Liver (tissue), 9 donors: Measurements from ENCODE around the gene TYSND1. TPM values are rescaled to one million over a fixed set of nuclear protein-coding genes. Genes with fewer than 3 reads are reported as not detected.

Source experiments
- DNase-seq: peaks from one replicate; pipeline ENCODE4 v3.0.0-alpha.2; 2017; ENCODE audit warnings: low spot score
- H3K27ac ChIP-seq, 2 donors: one replicate each; pipeline ENCODE4 v1.7.0; 2013; ENCODE audit warnings: inconsistent platforms in 2 of 2, low read length in 2 of 2, control low read depth in 1 of 2, low read depth in 1 of 2, mild to moderate bottlenecking in 1 of 2
- H3K27me3 ChIP-seq, 4 donors: one replicate each; pipeline versions ENCODE4 v1.6.1 to v1.7.0; 2013; ENCODE audit warnings: low read length in 3 of 4, inconsistent platforms in 1 of 4, mild to moderate bottlenecking in 1 of 4, moderate library complexity in 1 of 4; ENCODE audit not compliant: control insufficient read depth in 4 of 4, insufficient read depth in 4 of 4
- H3K36me3 ChIP-seq, 4 donors: one replicate each; pipeline versions ENCODE4 v1.6.1 to v1.7.0; 2013; ENCODE audit warnings: low read length in 3 of 4, mild to moderate bottlenecking in 3 of 4, low read depth in 1 of 4, moderate library complexity in 1 of 4; ENCODE audit not compliant: control insufficient read depth in 4 of 4, insufficient read depth in 3 of 4
- H3K4me1 ChIP-seq, 4 donors: one replicate each; pipeline versions ENCODE4 v1.6.1 to v1.7.0; 2013; ENCODE audit warnings: low read length in 3 of 4, mild to moderate bottlenecking in 3 of 4, moderate library complexity in 1 of 4; ENCODE audit not compliant: control insufficient read depth in 4 of 4, insufficient read depth in 4 of 4
- H3K4me3 ChIP-seq, 3 donors: one replicate each; pipeline versions ENCODE4 v1.6.1 to v1.7.0; 2013; ENCODE audit warnings: low read length in 3 of 3, control low read depth in 1 of 3, low read depth in 1 of 3, mild to moderate bottlenecking in 1 of 3
- H3K9ac ChIP-seq, 2 donors: one replicate each; pipeline ENCODE4 v1.7.0; 2013; ENCODE audit warnings: low read length in 2 of 2, mild to moderate bottlenecking in 2 of 2, moderate library complexity in 2 of 2, control low read depth in 1 of 2, low read depth in 1 of 2
- H3K9me3 ChIP-seq, 4 donors: one replicate each; pipeline versions ENCODE4 v1.6.1 to v1.7.0; 2013; ENCODE audit warnings: low read length in 3 of 4; ENCODE audit not compliant: control insufficient read depth in 4 of 4
- ATF3 ChIP-seq: IDR thresholded peaks from 2 replicates; pipeline ENCODE4 v1.6.1; 2016; ENCODE audit warnings: antibody characterized with exemption
- CTCF ChIP-seq: fragments of 150-350 bp; IDR thresholded peaks from 2 replicates; pipeline ENCODE4 v1.5.1; 2017; ENCODE audit warnings: improper control_type of control experiment, low read depth, low read length; ENCODE audit not compliant: missing input control
- EGR1 ChIP-seq, 2 donors: IDR thresholded peaks; 2 replicates each; pipeline ENCODE4 v1.6.1; 2016 to 2018; ENCODE audit warnings: antibody characterized with exemption in 2 of 2, low read depth in 2 of 2
- FOXA1 ChIP-seq: IDR thresholded peaks from 2 replicates; pipeline ENCODE4 v1.6.1; 2016; ENCODE audit warnings: antibody characterized with exemption
- FOXA2 ChIP-seq: IDR thresholded peaks from 2 replicates; pipeline ENCODE4 v1.6.1; 2016; ENCODE audit warnings: antibody characterized with exemption
- HNF4A ChIP-seq, 2 donors: conservative IDR thresholded peaks; 2 replicates each; pipeline ENCODE4 v1.6.1; 2016; ENCODE audit warnings: antibody characterized with exemption in 2 of 2, mild to moderate bottlenecking in 2 of 2
- HNF4G ChIP-seq: IDR thresholded peaks from 2 replicates; pipeline ENCODE4 v1.6.1; 2016; ENCODE audit warnings: antibody characterized with exemption
- JUND ChIP-seq, 2 donors: IDR thresholded peaks; 2 replicates each; pipeline ENCODE4 v1.6.1; 2016; ENCODE audit warnings: antibody characterized with exemption in 2 of 2
- NR2F2 ChIP-seq: IDR thresholded peaks from 2 replicates; pipeline ENCODE4 v1.6.1; 2016; ENCODE audit warnings: antibody characterized with exemption
- RAD21 ChIP-seq, 2 donors: IDR thresholded peaks; 2 replicates each; pipeline ENCODE4 v1.6.1; 2016; ENCODE audit warnings: antibody characterized with exemption in 2 of 2, mild to moderate bottlenecking in 2 of 2
- REST ChIP-seq: IDR thresholded peaks from 2 replicates; pipeline ENCODE4 v1.6.1; 2016; ENCODE audit warnings: antibody characterized with exemption, mild to moderate bottlenecking
- RXRA ChIP-seq, 2 donors: IDR thresholded peaks; 2 replicates each; pipeline ENCODE4 v1.6.1; 2017 to 2018; ENCODE audit warnings: antibody characterized with exemption in 2 of 2, mild to moderate bottlenecking in 1 of 2
- SP1 ChIP-seq: IDR thresholded peaks from 2 replicates; pipeline ENCODE4 v1.6.1; 2018; ENCODE audit warnings: antibody characterized with exemption, mild to moderate bottlenecking
- YY1 ChIP-seq: IDR thresholded peaks from 2 replicates; pipeline ENCODE4 v1.6.1; 2016; ENCODE audit warnings: antibody characterized with exemption, mild to moderate bottlenecking
- ZBTB33 ChIP-seq: IDR thresholded peaks from 2 replicates; pipeline ENCODE4 v1.6.1; 2016; ENCODE audit warnings: antibody characterized with exemption
- WGBS: extraction: QIAGEN DNeasy Blood & Tissue Kit; methylation state at CpG from one replicate; pipeline ENCODE4 v1.1.7; 2013; 5-methylcytosine and 5-hydroxymethylcytosine counted together
- polyA plus RNA-seq, 2 donors: library from polyadenylated mRNA; stranded (reverse) in 1 of 2; unstranded in 1 of 2; fragments of 200-250 nt in 1 of 2; fragments of >200 nt in 1 of 2; fragmentation: Nextera tagmentation in 1 of 2; extraction: Ambion mirVana in 1 of 2; gene quantifications; one replicate each; pipeline versions ENCODE4 v1.2.1 to v1.2.3, GENCODE V29; 2013 to 2015
- total RNA-seq, 2 donors: library from RNA; depleted of rRNA; stranded (reverse); fragments of >200 nt; gene quantifications; one replicate each; pipeline ENCODE4 v1.2.3, GENCODE V29; 2014
- donor health status: healthy.
- donor health status: healthy.
- donor health status: healthy.
- donor health status: healthy.
- donor health status: healthy.

Gene TYSND1
- total and polyA plus RNA-seq, 4 donors = 3.9 to 11.3 (median 7.2) TPM

- TF ChIP-seq REST = no peak
- no peak for TF ChIP-seq ZBTB33
- no peak for TF ChIP-seq RAD21 (IDR thresholded peaks at IDR 0.05)
- no peak for TF ChIP-seq NR2F2
- TF ChIP-seq JUND (IDR thresholded peaks at IDR 0.05) = no peak
- TF ChIP-seq HNF4A (conservative IDR thresholded peaks at IDR 0.05) = no peak
- no peak for TF ChIP-seq FOXA1
Observed at GRCh38 chr10:70121281-70121949, 25.1 kb downstream of the TYSND1 start (continued).

GRCh38 chr10:70120417-70120816 lies 26.1 kb downstream of the TYSND1 start:
- WGBS = 94% methylated on average over 6 of the region's 6 CpGs
- peaks cover 3 to 31% (median 13%) of the 10 kb centered on the region in 4 donors for H3K36me3 ChIP-seq
- no peak overlapping the region for H3K27ac ChIP-seq
- no peak overlapping the region for H3K9ac ChIP-seq
- no peaks in the 10 kb centered on the region for H3K27me3 ChIP-seq
- H3K4me3 ChIP-seq = no peak overlapping the region
- no peaks in the 10 kb centered on the region for H3K9me3 ChIP-seq
- TF ChIP-seq ATF3 (no peak), EGR1 (IDR thresholded peaks at IDR 0.05; ENCODE audit: low read depth in 2 of 2) (no peak), HNF4G (no peak), YY1 (no peak), CTCF (no peak), SP1 (no peak), FOXA2 (no peak), NR2F2 (no peak), HNF4A (conservative IDR thresholded peaks at IDR 0.05) (no peak), FOXA1 (no peak), RAD21 (IDR thresholded peaks at IDR 0.05) (no peak), ZBTB33 (no peak), RXRA (IDR thresholded peaks at IDR 0.05) (no peak), REST (no peak)
- DNase-seq = no peak
- H3K4me1 ChIP-seq = peaks cover 0 to 6% (median 0%) of the 10 kb centered on the region in 4 donors
